Ascending aorta (tissue), 2 donors: ENCODE data around the gene HJURP. TPM values are rescaled to one million over a fixed set of nuclear protein-coding genes. Genes with fewer than 3 reads are reported as not detected.

Experiments
- DNase-seq, 2 donors: peaks; one replicate each; pipeline ENCODE4 v3.0.0-alpha.2; 2019; ENCODE audit warnings: low spot score in 2 of 2
- H3K27ac ChIP-seq, 2 donors: fragments of 200-600 bp; sonication (generic); one replicate each; pipeline ENCODE4 v1.5.1; 2016 to 2017; ENCODE audit warnings: mild to moderate bottlenecking in 1 of 2
- H3K27me3 ChIP-seq: fragments of 200-600 bp; sonication (generic); one replicate; pipeline ENCODE4 v1.5.1; 2017
- H3K36me3 ChIP-seq, 2 donors: fragments of 200-600 bp; sonication (generic); one replicate each; pipeline ENCODE4 v1.5.1; 2016
- H3K4me1 ChIP-seq, 2 donors: fragments of 200-600 bp; sonication (generic); one replicate each; pipeline ENCODE4 v1.5.1; 2016 to 2017; ENCODE audit warnings: mild to moderate bottlenecking in 1 of 2
- H3K4me3 ChIP-seq, 2 donors: fragments of 200-600 bp; sonication (generic); one replicate each; pipeline ENCODE4 v1.5.1; 2016 to 2017; ENCODE audit warnings: mild to moderate bottlenecking in 1 of 2
- H3K9me3 ChIP-seq, 2 donors: fragments of 200-600 bp; sonication (generic); one replicate each; pipeline ENCODE4 v1.5.1; 2016
- CTCF ChIP-seq, 3 experiments: fragments of 200-600 bp in 2 of 3; fragments of 450-650 bp in 1 of 3; sonication (generic) in 2 of 3; IDR thresholded peaks; one replicate each; pipeline ENCODE4 v1.5.1; 2016 to 2019; ENCODE audit warnings: antibody characterized with exemption in 3 of 3, mild to moderate bottlenecking in 1 of 3, moderate library complexity in 1 of 3
- intact Hi-C: fragments of 100-400 bp; cut with DNase I; formaldehyde crosslinking; loops from one replicate; pipeline ENCODE4 v1.15.1; 2023
- total RNA-seq: library from RNA; depleted of rRNA; stranded (reverse); fragments of >200 nt; gene quantifications from one replicate; pipeline ENCODE4 v1.1.0, GENCODE V29; 2016

HJURP gene
- total RNA-seq, 1 donor from 2014 or later: not detected

- Histone ChIP-seq H3K27ac (no peak overlapping the region), H3K36me3 (no peaks in the 10 kb centered on the region), H3K9me3 (no peaks in the 10 kb centered on the region), H3K4me1 (no peaks in the 10 kb centered on the region), H3K27me3 (no peaks in the 10 kb centered on the region), H3K4me3 (no peak overlapping the region)
- intact Hi-C loops: no loop called here
- DNase-seq: no peak
- TF ChIP-seq CTCF (IDR thresholded peaks at IDR 0.05): no peak
These were observed 38.5 kb downstream of the HJURP start for GRCh38 chr2:233815861-233816260.

GRCh38 chr2:233814056-233814835 lies 40.1 kb downstream of the HJURP start:
- intact Hi-C loops: no loop called here
- DNase-seq: no peak
- no peak overlapping the region for H3K27ac ChIP-seq

GRCh38 chr2:233813236-233814055 lies 40.9 kb downstream of the HJURP start:
- intact Hi-C loops: no loop called here
- no peak for TF ChIP-seq CTCF (IDR thresholded peaks at IDR 0.05)
- Histone ChIP-seq H3K9me3 (no peaks in the 10 kb centered on the region), H3K27ac (no peak overlapping the region), H3K27me3 (no peaks in the 10 kb centered on the region), H3K4me1 (no peaks in the 10 kb centered on the region), H3K4me3 (no peak overlapping the region), H3K36me3 (no peaks in the 10 kb centered on the region)
- DNase-seq: peak in 1 of 2 donors; percentile 41

More at GRCh38 chr2:233814056-233814835, 40.1 kb downstream of the HJURP start:
- Histone ChIP-seq H3K9me3 (no peaks in the 10 kb centered on the region), H3K4me1 (no peaks in the 10 kb centered on the region), H3K36me3 (no peaks in the 10 kb centered on the region), H3K4me3 (no peak overlapping the region), H3K27me3 (no peaks in the 10 kb centered on the region)
- no peak for TF ChIP-seq CTCF (IDR thresholded peaks at IDR 0.05)

DNA sequence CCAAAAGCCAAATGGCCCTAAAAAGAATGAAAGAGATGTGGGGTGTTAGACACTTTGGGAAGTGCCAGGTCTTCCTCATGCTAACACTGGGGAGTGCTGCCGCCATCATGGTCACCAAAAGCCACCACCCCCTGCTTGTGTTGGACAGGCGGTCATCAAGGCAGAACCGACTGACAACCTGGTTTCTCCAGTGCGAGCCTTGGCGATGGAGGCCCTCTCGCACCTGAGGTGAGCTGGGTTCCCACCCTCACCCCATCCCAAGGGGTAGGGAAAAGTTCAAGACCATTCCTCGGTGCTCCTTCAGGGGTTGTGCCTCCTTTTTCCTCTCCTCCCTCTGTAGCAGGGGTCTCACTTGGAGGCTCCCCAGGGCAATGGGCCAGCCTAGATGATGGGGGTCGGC lies 42.6 kb downstream of the HJURP start:
- TF ChIP-seq CTCF (IDR thresholded peaks at IDR 0.05): no peak
- intact Hi-C loops: no loop called here
- Histone ChIP-seq H3K4me3 (no peak overlapping the region), H3K36me3 (no peaks in the 10 kb centered on the region), H3K27ac (no peak overlapping the region), H3K9me3 (no peaks in the 10 kb centered on the region), H3K27me3 (no peaks in the 10 kb centered on the region), H3K4me1 (no peaks in the 10 kb centered on the region)
- no peak for DNase-seq

GRCh38 chr2:233811087-233811486 lies 43.2 kb downstream of the HJURP start:
- H3K27me3 ChIP-seq: no peaks in the 10 kb centered on the region
- H3K36me3 ChIP-seq: no peaks in the 10 kb centered on the region
- no peaks in the 10 kb centered on the region for H3K4me1 ChIP-seq
- intact Hi-C loops: no loop called here
- H3K4me3 ChIP-seq: no peak overlapping the region
- H3K27ac ChIP-seq: no peak overlapping the region
- TF ChIP-seq CTCF (IDR thresholded peaks at IDR 0.05): no peak
- no peaks in the 10 kb centered on the region for H3K9me3 ChIP-seq
- DNase-seq: no peak
